ENCODE data around the gene PPFIBP1.
"Not testable (repeated sequence)": the region's sequence is repeated elsewhere in the genome, so short reads cannot be mapped to it uniquely, and the experiment has no call there.

PPFIBP1 gene

GRCh38 chr12:27595231-27595642 is 71.2 kb downstream of the PPFIBP1 start:
- DNase-seq = no peak

GRCh38 chr12:27598866-27599265 is 74.9 kb downstream of the PPFIBP1 start:
- DNase-seq = not testable (repeated sequence)

GRCh38 chr12:27601056-27601828 is 77.2 kb downstream of the PPFIBP1 start:
- not testable (repeated sequence) for DNase-seq

DNA sequence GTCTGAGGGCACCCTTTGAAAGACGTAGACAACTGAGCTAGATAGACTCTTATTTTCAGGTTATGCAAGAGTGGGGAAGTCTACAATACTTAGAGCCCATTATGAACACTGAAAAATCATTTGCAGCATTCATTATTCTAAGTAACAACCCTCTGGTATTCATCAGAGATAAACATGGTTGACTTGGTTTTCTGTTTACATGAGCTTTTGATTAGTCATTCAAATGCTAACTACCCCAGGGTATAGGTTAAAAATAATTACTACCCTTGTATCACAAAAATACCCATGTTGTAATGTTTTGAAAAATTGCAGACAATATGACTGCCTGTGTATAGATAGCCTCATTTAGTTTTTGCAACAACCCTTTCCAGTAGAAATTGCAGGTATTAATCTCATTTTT is 78.5 kb downstream of the PPFIBP1 start:
- no peak for DNase-seq

DNA sequence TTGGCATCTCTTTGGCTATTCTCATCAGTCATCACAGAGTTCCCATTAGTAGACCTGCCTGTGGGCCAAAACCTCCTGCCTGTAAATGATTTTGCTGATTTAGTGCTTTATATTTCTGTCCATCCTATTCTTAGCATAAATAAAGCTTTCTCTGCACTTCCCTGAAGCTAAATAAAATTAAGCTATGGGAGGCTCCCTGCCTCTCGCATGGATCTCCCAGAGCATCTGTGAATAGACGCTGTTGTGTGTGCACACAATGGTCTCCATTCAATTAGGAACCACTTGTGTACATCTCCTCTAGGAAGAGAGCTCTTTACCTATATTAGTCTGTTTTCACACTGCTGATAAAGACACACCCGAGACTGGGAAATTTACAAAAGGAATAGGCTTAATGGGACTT is 80.4 kb downstream of the PPFIBP1 start:
- no peak for DNase-seq

- DNase-seq = no peak
These were observed 83.0 kb downstream of the PPFIBP1 start for GRCh38 chr12:27606986-27607385.

DNA sequence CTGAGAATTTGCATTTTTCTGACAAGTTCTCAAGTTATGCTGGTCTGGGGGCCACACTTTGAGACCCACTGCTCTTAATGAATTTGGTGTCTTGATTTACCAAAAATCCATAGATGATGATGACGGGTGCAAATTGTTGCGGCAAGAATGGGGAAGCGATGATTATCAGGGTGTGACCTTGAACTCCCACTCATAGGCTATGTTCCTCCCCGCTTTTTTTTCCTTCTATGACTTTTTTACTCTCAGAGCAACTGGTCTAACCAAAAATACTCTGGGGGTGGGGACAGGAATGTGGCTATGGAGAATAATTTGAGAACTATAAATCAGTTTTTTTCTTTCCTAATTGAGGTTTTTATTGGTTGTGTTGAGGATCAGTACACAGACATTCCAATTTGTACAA is 83.6 kb downstream of the PPFIBP1 start:
- no peak for DNase-seq

DNA sequence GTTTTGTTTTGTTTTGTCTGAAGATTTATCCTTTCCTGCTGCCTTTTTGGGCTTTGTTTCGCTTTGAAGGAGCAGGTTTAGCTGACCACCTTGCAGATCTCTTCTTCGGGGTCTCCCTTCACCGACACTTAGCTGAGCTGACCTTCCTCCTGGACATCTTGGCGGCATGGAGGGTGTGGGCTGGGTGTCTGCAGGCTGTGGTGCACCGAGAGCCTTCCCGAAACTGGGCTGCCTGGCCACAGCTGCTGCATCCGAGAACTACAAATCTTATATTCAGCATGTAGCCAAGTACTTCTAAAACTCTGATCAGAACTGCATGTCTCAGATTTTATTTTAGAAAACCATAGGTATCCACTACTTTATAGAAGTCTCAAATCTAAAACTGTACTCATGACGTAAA is 84.9 kb downstream of the PPFIBP1 start:
- DNase-seq = no peak

GRCh38 chr12:27610374-27610773 is 86.4 kb downstream of the PPFIBP1 start:
- DNase-seq = no peak

- DNase-seq = no peak
These were observed 90.4 kb downstream of the PPFIBP1 start for GRCh38 chr12:27614386-27614785.

GRCh38 chr12:27614866-27615265 is 90.9 kb downstream of the PPFIBP1 start:
- DNase-seq = no peak

- no peak for DNase-seq
These were observed 91.4 kb downstream of the PPFIBP1 start for GRCh38 chr12:27615331-27615891.

DNA sequence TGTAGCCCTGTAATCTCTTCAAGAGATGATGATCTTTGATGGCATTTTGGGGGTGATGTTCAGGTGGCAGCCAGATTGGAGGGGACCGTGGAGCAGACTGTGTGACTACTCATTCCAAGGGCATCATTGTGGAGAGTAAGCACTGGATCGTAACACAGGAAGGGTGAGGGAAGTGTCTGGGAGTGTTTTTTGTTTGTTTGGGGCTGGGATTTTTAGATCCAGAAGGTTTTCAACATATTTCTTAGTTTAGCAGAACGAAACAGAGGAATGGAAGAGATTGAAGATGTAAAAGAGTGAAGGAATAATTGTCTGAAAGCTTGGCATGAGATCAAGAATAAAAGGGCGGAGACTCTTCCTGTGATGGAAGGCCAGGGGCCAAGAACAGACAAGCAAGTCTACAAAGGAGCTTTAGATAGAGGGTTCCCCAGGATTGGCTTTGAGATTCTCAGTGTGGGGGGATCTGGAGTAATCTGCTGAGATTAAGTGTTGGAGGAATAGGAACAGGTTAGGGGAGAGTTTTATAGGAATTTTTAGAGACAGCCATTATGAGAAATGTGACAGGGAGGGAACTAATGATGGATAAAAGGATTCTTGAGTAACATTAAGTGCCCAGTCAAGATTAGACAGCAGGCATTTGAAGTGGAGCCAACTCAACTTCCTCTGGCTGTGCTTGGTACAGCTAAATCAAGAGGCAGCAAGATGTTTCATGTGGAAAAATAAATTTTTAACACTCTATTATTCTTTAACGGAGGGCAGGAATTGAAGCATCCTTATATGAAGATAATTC is 92.5 kb downstream of the PPFIBP1 start:
- no peak for DNase-seq

- DNase-seq = no peak
These were observed 94.8 kb downstream of the PPFIBP1 start for GRCh38 chr12:27618836-27619235.

DNA sequence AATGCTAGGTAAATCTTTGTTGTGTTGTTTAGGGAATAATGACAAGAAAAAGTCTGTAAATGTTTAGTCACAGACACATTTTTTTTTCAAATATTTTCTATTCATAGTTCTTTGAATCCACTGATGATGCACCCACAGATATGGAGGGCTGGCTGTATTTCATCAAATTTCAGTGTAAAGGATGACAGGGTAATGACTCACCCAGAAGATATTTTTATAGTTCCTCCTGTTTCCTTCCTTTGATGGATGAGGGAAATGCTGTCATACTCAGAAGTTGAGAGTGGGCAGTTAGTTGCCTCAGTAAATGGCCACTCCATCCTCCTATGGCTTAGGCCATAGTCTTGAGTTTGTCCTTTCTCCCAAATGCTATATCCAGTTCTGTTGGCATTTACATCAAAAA is 95.3 kb downstream of the PPFIBP1 start:
- no peak for DNase-seq

DNA sequence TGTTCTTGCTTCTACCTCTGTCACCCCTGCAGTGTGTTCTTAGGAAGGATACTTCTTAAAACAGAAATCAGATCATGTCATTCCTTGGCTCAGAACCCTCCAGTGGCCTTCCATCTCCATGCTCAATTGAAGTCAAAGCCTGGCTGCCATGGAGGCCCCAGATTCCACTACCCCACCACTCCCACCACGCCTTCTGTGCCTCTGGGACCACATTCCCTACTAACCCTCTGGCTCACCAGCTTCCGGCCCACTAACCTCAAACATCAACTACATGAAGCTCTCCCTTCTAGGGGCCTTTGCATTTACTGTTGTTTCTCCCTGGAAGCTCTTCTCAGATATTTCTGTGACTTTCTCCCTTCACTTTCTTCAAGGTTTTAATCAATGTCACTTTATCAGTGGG is 96.1 kb downstream of the PPFIBP1 start:
- DNase-seq = no peak

- no peak for DNase-seq
These were observed 98.6 kb downstream of the PPFIBP1 start for GRCh38 chr12:27622436-27623195.

- DNase-seq = no peak
These were observed 99.6 kb downstream of the PPFIBP1 start for GRCh38 chr12:27623645-27624044.

DNA sequence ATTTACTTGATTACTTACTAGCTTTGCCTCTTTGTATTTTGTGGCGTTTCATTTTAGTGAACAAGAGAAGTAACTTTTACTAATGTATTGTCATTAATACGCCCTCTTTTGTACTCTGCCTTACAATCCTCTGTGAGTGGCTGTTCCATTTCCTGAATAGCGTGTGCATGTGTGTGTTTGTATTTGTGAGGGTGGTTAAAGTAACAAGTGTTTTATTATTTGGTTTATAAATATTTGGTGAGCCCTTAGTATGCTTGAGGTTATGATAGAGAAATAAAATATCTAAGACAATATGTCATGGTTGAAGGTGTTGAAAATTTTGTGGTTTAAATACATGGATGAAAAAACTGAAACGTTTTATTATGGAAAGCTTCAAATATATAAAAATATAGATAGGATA is 100.6 kb downstream of the PPFIBP1 start:
- no peak for DNase-seq

- no peak for DNase-seq
These were observed 103.3 kb downstream of the PPFIBP1 start for GRCh38 chr12:27627123-27627852.

GRCh38 chr12:27627853-27628469 is 104.0 kb downstream of the PPFIBP1 start:
- DNase-seq = not testable (repeated sequence)

- DNase-seq = not testable (repeated sequence)
These were observed 106.2 kb downstream of the PPFIBP1 start for GRCh38 chr12:27630219-27630618.

Measured in 8988T (cell line).